Measurements from ENCODE around the gene ATP2B3.

Gene ATP2B3

GRCh38 chrX:153571534-153571908 is 54.1 kb downstream of the ATP2B3 start:
- DNase-seq (ENCODE audit: extremely low read depth, low read depth) = no peak
- TF ChIP-seq CTCF (IDR thresholded peaks at IDR 0.05; ENCODE audit: low read depth, low read length) = no peak

GRCh38 chrX:153572601-153573000 is 55.2 kb downstream of the ATP2B3 start:
- no peak for TF ChIP-seq CTCF (IDR thresholded peaks at IDR 0.05; ENCODE audit: low read depth, low read length)
- no peak for DNase-seq (ENCODE audit: extremely low read depth, low read depth)

GRCh38 chrX:153573984-153574383 is 56.5 kb downstream of the ATP2B3 start:
- no peak for TF ChIP-seq CTCF (IDR thresholded peaks at IDR 0.05; ENCODE audit: low read depth, low read length)
- DNase-seq (ENCODE audit: extremely low read depth, low read depth) = no peak

- TF ChIP-seq CTCF (IDR thresholded peaks at IDR 0.05; ENCODE audit: low read depth, low read length) = no peak
- DNase-seq (ENCODE audit: extremely low read depth, low read depth) = no peak
Observed at GRCh38 chrX:153576239-153576870, 58.9 kb downstream of the ATP2B3 start.

- no peak for DNase-seq (ENCODE audit: extremely low read depth, low read depth)
- TF ChIP-seq CTCF (IDR thresholded peaks at IDR 0.05; ENCODE audit: low read depth, low read length) = no peak
Observed at GRCh38 chrX:153576961-153577360, 59.5 kb downstream of the ATP2B3 start.

GRCh38 chrX:153578200-153578835 is 60.9 kb downstream of the ATP2B3 start:
- DNase-seq (ENCODE audit: extremely low read depth, low read depth) = no peak
- no peak for TF ChIP-seq CTCF (IDR thresholded peaks at IDR 0.05; ENCODE audit: low read depth, low read length)

GRCh38 chrX:153578889-153579288 is 61.4 kb downstream of the ATP2B3 start:
- TF ChIP-seq CTCF (IDR thresholded peaks at IDR 0.05; ENCODE audit: low read depth, low read length) = no peak
- no peak for DNase-seq (ENCODE audit: extremely low read depth, low read depth)

All from AG09319 (cell line).